Measurements from ENCODE around the gene VWC2L.

GRCh38 chr2:214507032-214507431, 96.2 kb downstream of the VWC2L start:
- TF ChIP-seq CTCF (IDR thresholded peaks at IDR 0.05; ENCODE audit: poor library complexity, severe bottlenecking) (no peak), EZH2 (IDR thresholded peaks at IDR 0.05; ENCODE audit: borderline replicate concordance, insufficient read depth, low read length, poor library complexity, severe bottlenecking) (no peak), REST (IDR thresholded peaks at IDR 0.05; ENCODE audit: borderline replicate concordance) (no peak), EP300 (conservative IDR thresholded peaks at IDR 0.05; ENCODE audit: poor library complexity, severe bottlenecking) (no peak), RAD21 (conservative IDR thresholded peaks at IDR 0.05) (no peak), SMC3 (conservative IDR thresholded peaks at IDR 0.05; ENCODE audit: poor library complexity) (no peak), POLR2AphosphoS5 (IDR thresholded peaks at IDR 0.05) (no peak), MXI1 (conservative IDR thresholded peaks at IDR 0.05; ENCODE audit: poor library complexity, severe bottlenecking) (no peak), TAF1 (IDR thresholded peaks at IDR 0.05; ENCODE audit: low read depth) (no peak)
